HTERT RPE-1 (cell line): ENCODE measurements around the gene SEMA5A.

Experiments
- in situ Hi-C: fragments of 300-500 bp; cut with MboI; formaldehyde crosslinking; loops from 4 replicates; pipeline ENCODE4 v1.14.3; 2020; ENCODE audit warnings: low sequenced_read_pairs

The SEMA5A gene

GRCh38 chr5:9444346-9444745, 101.5 kb downstream of the SEMA5A start:
- in situ Hi-C loops: no loop called here

GRCh38 chr5:9441610-9442009, 104.3 kb downstream of the SEMA5A start:
- in situ Hi-C loops: no loop called here

GRCh38 chr5:9440517-9440916, 105.4 kb downstream of the SEMA5A start:
- in situ Hi-C loops: no loop called here

GRCh38 chr5:9439531-9440292, 106.2 kb downstream of the SEMA5A start:
- in situ Hi-C loops: no loop called here

- in situ Hi-C loops: no loop called here
These were observed 107.1 kb downstream of the SEMA5A start for GRCh38 chr5:9438596-9439354.

GRCh38 chr5:9437741-9438240, 108.1 kb downstream of the SEMA5A start:
- in situ Hi-C loops: no loop called here

GRCh38 chr5:9431496-9432258, 114.2 kb downstream of the SEMA5A start:
- in situ Hi-C loops: no loop called here

- in situ Hi-C loops: no loop called here
These were observed 114.8 kb downstream of the SEMA5A start for GRCh38 chr5:9431151-9431495.

GRCh38 chr5:9430306-9430705, 115.6 kb downstream of the SEMA5A start:
- in situ Hi-C loops: no loop called here

GRCh38 chr5:9429691-9430215, 116.1 kb downstream of the SEMA5A start:
- in situ Hi-C loops: no loop called here

- in situ Hi-C loops: no loop called here
These were observed 117.6 kb downstream of the SEMA5A start for GRCh38 chr5:9428272-9428671.

- in situ Hi-C loops: no loop called here
These were observed 120.2 kb downstream of the SEMA5A start for GRCh38 chr5:9425710-9426109.

- in situ Hi-C loops: no loop called here
These were observed 122.3 kb downstream of the SEMA5A start for GRCh38 chr5:9423571-9423970.

- in situ Hi-C loops: no loop called here
These were observed 124.0 kb downstream of the SEMA5A start for GRCh38 chr5:9421884-9422283.

GRCh38 chr5:9419794-9420193, 126.1 kb downstream of the SEMA5A start:
- in situ Hi-C loops: no loop called here

- in situ Hi-C loops: no loop called here
These were observed 130.3 kb downstream of the SEMA5A start for GRCh38 chr5:9415566-9415965.

GRCh38 chr5:9415091-9415490, 130.8 kb downstream of the SEMA5A start:
- in situ Hi-C loops: no loop called here

GRCh38 chr5:9411142-9411541, 134.7 kb downstream of the SEMA5A start:
- in situ Hi-C loops: no loop called here

- in situ Hi-C loops: no loop called here
These were observed 136.4 kb downstream of the SEMA5A start for GRCh38 chr5:9409413-9409960.

- in situ Hi-C loops: no loop called here
These were observed 136.9 kb downstream of the SEMA5A start for GRCh38 chr5:9408964-9409363.

GRCh38 chr5:9405196-9405754, 140.6 kb downstream of the SEMA5A start:
- in situ Hi-C loops: no loop called here
